Activated CD4-positive, alpha-beta T cell treated with anti-CD3 and anti-CD28 coated beads, Interleukin-2, amount 50 U/mL, for 16 hours (primary cell): ENCODE results near the gene NDOR1.

Experiments used
- DNase-seq: peaks from one replicate; pipeline ENCODE4 v3.0.0-alpha.2; 2020

The NDOR1 gene

GRCh38 chr9:137221506-137222111 is 16.1 kb downstream of the NDOR1 start:
- no peak for DNase-seq

- no peak for DNase-seq
Measured at GRCh38 chr9:137222190-137223077, 16.9 kb downstream of the NDOR1 start, which contains the start of gene RNF208. RNF208 (minus strand) TSS chr9:137222240; CDS start chr9:137221212, 1,028 bp downstream.

GRCh38 chr9:137223078-137223970 is 17.8 kb downstream of the NDOR1 start:
- DNase-seq, result peak; percentile 100

- DNase-seq, result no peak
Measured at GRCh38 chr9:137224830-137225694, 19.6 kb downstream of the NDOR1 start, which contains the start of gene CYSRT1. CYSRT1 (plus strand) TSS chr9:137225174; CDS start chr9:137225622, 448 bp downstream.

- no peak for DNase-seq
Measured at GRCh38 chr9:137225699-137226331, 20.3 kb downstream of the NDOR1 start.

- no peak for DNase-seq
Measured at GRCh38 chr9:137226338-137227053, 21.0 kb downstream of the NDOR1 start.

GRCh38 chr9:137227054-137227852 is 21.8 kb downstream of the NDOR1 start, which contains the start of gene RNF224:
RNF224 (plus strand) TSS chr9:137227502; CDS start chr9:137228336, 834 bp downstream.
- DNase-seq, result peak; percentile 84

GRCh38 chr9:137227853-137228505 is 22.5 kb downstream of the NDOR1 start:
- DNase-seq, result no peak

GRCh38 chr9:137228506-137228967 is 23.0 kb downstream of the NDOR1 start:
- no peak for DNase-seq

- no peak for DNase-seq
Measured at GRCh38 chr9:137228968-137229896, 23.7 kb downstream of the NDOR1 start.

- no peak for DNase-seq
Measured at GRCh38 chr9:137229903-137230704, 24.6 kb downstream of the NDOR1 start.

GRCh38 chr9:137230705-137231371 is 25.3 kb downstream of the NDOR1 start, which contains the start of gene SLC34A3:
SLC34A3 (plus strand) TSS chr9:137230901; CDS start chr9:137231703, 802 bp downstream.
- DNase-seq, result no peak

- no peak for DNase-seq
Measured at GRCh38 chr9:137231372-137232039, 26.0 kb downstream of the NDOR1 start.

- no peak for DNase-seq
Measured at GRCh38 chr9:137232101-137232500, 26.6 kb downstream of the NDOR1 start.

- no peak for DNase-seq
Measured at GRCh38 chr9:137232510-137232909, 27.0 kb downstream of the NDOR1 start.
